NCI-H146 treated with DMSO at 0.1 percent for 48 hours (cell line): Measurements from ENCODE around the gene PFKM.
A peak's percentile ranks its signal among the peaks of the same experiment; 100 is the strongest.

Source experiments
- DNase-seq: peaks from one replicate; lab custom pipeline; 2025; ENCODE audit not compliant: unreplicated experiment; lab: John Stamatoyannopoulos, UW

PFKM gene

DNA sequence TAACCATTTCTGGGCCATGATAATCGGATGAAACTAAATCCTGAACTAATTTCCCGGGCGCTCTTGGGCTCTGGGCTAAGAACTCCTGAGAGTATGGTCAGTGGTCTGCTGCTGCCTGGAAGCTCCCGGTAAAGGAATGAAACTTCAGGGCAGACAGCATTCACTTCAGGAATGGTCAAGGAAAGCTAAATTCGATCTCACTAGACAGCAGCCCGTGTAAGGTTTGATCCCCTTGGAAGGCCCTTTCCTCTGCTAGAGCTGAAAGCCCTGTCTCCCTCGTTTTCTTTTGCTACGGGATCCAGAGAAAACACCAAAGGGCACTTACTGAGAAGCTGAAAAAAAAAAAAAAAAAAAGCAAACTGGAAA, 37.5 kb downstream of the PFKM start:
- no peak for DNase-seq

GRCh38 chr12:48157018-48157888, 38.1 kb downstream of the PFKM start, which contains the start of gene ASB8:
Gene ASB8, minus strand, starts transcription at chr12:48157515. Its CDS starts 4,019 bp downstream, at chr12:48153496.
- peak; percentile 99 for DNase-seq

GRCh38 chr12:48157889-48158370, 38.8 kb downstream of the PFKM start:
- no peak for DNase-seq

- DNase-seq = no peak
Measured at GRCh38 chr12:48160046-48160445, 40.9 kb downstream of the PFKM start.

DNA sequence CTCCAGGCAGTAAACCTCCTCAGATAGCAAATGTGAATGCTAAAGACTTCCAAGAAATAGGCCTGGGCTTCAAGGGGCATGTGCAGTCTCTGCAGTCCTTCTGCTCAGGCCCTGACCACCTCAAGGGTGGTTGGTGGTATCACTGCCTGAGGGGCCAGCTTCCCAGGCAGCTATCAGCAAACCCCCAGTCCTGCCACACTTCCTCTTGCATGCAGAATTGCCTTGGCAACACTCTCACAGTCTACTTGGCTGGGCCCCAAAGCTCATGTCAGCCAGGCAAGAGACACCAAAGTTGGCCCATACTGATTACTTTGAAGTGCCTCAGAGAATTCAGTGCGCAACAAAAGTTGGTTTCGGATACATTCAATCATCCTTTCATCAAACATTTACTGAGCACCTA, 41.6 kb downstream of the PFKM start:
- DNase-seq = no peak

DNA sequence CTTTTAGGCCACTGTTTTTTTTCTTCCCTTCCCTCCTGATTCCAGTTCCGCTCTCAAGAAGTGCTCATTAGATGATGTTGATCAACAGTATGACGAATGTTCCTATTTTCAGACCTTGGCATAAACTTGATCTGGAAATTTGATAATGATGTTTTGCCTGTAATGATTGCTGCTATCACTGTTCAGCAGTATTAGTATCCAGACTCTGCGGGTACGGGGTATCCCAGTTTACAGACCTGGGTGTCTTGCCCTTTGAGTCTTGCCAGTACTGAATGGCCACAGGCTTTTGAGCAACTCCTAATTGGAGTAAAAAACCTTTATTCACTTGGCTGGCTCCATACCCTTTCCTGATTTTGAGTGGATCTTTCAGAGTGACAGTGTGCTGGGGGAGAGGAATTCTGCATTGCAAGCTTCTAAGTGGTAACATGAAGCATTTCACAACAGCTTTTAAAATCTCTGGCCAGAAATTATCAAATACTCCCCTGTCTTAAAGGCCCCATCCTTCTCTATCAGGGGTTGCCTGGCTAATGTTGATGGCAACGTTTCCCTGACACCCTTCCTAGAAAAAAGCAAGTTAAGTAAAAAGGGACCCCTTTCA, 44.1 kb downstream of the PFKM start:
- DNase-seq = no peak

DNA sequence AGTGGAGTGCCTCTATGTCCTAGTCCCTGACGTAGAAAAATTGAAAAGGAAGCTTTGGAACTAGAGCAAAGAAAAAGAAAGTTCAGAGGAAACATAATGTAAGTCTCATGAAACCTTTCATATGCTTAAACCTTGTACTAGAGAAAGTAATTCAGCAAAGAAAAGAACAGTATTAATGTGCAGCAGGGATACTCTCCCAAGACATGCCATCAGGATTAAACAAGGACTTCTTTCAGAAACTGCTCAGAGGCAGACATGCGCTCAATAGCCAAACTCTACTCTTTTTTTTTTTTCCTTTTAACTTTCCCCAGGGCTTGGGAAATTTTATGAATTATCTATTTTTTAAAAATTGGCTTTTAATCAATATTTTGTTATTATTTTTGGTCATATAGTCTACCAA, 45.3 kb downstream of the PFKM start:
- DNase-seq = no peak

DNA sequence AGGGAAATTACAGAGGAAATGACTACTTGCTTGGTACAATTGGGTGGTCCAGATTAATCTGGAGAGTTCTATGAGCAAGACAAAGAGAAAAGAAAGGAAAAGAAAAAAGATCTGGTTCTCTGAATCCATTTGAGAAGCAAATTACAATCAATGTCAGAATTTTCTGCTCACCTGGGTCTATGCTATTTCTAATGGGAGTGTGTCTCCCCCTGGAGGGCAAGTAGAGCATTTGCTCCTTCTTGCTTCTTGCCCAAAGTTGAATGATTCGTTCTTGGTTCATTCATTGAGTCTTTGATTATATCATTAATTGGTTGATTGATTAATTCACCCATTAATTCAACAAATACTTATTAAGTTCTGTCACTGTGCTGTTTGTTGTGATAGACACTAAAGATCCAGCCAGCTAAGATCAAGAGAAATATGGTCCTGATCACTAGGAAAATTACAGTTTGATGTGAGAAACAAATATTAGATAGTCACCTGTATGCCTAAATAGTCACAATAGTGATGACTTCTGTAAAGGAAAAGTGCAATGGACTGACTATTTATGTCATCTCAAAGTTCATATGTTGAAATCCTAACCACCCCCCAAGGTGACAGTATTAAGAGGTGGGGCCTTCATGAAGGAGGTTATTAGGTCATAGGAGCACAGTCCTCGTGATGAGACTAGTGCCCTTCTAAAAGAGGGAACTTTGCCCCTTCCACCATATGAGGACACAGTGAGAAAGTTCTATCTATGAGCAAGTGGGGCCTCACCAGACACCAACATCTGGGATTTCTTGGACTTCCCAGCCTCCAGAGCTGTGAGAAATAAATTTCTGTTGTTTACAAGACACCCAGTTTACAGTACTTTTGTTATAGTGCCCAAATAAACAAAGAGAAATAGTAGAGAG, 46.2 kb downstream of the PFKM start:
- peak; percentile 38 for DNase-seq

DNA sequence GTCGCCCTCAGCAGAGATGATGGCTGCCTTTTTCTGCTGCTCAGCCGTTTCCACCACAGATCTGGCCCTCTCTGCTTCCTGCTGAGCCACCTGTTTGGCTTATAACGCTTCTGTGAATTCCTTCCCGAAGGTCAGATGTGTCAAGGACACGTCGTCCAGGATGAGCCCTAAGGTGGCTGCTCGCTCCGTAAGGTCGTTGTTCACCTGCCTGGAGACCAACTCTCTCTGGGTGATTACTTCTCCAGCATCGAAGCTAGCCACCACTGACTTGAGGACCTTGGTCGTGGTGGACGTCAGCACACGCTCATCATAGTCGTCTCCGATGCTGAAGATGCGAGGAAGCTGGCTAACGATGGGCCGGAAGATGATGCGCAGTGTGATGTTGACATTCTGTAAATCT, 49.8 kb downstream of the PFKM start:
- no peak for DNase-seq

- no peak for DNase-seq
Measured at GRCh38 chr12:48175613-48176416, 56.7 kb downstream of the PFKM start.

GRCh38 chr12:48176417-48176751, 57.2 kb downstream of the PFKM start:
- no peak for DNase-seq

GRCh38 chr12:48177982-48178381, 58.8 kb downstream of the PFKM start:
- DNase-seq = no peak

GRCh38 chr12:48179466-48179865, 60.3 kb downstream of the PFKM start:
- DNase-seq = no peak

GRCh38 chr12:48180424-48180823, 61.3 kb downstream of the PFKM start:
- no peak for DNase-seq

DNA sequence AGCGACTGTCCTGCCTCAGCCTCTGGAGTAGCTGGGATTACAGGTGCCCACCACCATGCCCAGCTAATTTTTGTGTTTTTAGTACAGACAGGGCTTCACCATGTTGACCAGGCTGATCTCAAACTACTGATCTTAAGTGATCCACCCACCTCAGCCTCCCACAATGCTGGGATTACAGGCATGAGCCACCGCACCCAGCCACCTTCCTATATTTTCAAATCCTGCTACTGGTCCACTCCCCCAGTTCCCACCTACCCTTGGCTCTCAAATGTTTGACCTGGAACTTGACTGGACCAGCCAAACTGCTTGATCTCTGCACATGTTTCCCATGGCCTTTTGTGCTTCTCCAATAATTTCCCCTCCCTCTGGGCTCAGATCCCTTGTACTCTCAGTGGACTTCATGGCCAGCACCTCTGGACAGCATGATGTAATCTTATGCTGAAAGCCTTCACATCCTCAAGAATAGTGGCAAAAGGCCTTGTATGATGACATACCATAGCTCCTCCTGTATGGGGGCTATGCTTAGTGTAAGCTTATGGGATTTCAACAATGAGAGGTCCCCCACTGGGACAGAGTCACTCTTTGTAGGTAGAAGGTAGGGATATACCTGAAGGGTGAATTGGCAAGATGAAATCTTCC, 61.8 kb downstream of the PFKM start:
- no peak for DNase-seq

DNA sequence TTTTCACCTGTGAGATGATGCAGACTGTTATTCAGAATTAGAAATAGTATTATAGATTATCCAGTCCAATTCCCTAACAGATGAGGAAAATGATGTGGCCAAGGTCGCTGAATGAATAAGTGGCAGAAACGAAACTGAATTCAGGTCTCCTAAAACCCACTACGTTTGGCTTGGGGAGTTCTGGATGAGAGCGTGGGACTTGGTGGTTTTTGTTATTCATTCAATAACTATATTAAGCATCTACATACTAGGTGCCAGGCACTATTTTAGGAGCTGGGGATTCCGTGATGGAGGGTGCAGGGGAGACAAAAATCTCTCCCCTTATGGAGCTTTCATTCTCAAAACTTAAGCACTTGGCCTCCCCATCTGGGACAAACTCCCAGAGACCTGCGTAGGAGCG, 63.5 kb downstream of the PFKM start:
- DNase-seq = no peak

- peak; percentile 85 for DNase-seq
Measured at GRCh38 chr12:48183091-48183875, 64.1 kb downstream of the PFKM start, which contains the start of gene CCDC184. Gene CCDC184, plus strand, starts transcription at chr12:48183644. Its CDS starts 479 bp downstream, at chr12:48184123.

DNA sequence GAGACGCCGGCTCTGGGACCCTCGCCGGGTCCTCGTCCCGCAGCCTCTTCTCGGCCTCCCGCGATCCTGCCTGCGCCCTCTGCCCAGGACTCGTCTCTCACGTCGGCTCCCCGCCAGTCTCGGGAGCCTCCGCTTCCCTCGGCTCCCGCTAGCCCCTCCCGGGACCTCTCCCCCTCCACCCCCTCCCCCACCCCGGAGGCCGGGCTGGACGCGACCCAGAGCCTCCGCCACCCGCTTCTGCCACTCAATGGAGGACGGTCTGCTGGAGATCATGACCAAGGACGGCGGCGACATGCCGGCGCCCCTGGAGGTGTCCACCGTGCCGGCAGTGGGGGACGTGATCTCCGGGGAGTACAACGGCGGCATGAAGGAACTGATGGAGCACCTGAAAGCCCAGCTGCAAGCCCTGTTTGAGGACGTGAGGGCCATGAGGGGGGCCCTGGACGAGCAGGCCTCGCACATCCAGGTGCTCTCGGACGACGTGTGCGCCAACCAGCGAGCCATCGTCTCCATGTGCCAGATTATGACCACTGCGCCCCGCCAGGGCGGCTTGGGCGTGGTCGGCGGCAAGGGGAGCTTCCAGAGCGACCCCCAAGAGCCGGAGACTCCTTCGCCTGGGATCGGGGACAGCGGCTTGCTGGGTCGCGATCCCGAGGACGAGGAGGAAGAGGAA, 64.8 kb downstream of the PFKM start:
- DNase-seq = no peak

- no peak for DNase-seq
Measured at GRCh38 chr12:48184549-48184922, 65.4 kb downstream of the PFKM start.
